H1 (cell line): ENCODE results near the gene THADA. TPM values are rescaled to one million over a fixed set of nuclear protein-coding genes. Genes with fewer than 3 reads are reported as not detected.

Source experiments
- CTCF ChIA-PET: fragments of 300-600 bp; sonication (Branson Sonifier 250); formaldehyde crosslinking; loops from one replicate; lab custom pipeline; 2021; ENCODE audit not compliant: partially characterized antibody; lab: Charles Lee
- POLR2A ChIA-PET: fragments of 300-600 bp; sonication (Branson Sonifier 250); formaldehyde crosslinking; loops from one replicate; lab custom pipeline; 2021; ENCODE audit warnings: inconsistent platforms; ENCODE audit not compliant: partially characterized antibody; lab: Charles Lee
- DNase-seq, 2 experiments: peaks; one replicate each; pipeline versions ENCODE4 v3.0.0 to v3.0.0-alpha.2; 2010 to 2022; ENCODE audit warnings: low spot score in 2 of 2, low read depth in 1 of 2, mixed read lengths in 1 of 2
- FAIRE-seq: peaks from 2 replicates; lab custom pipeline; 2011; peaks lifted over from hg19 to GRCh38; lab: Jason Lieb, UNC
- H2AFZ ChIP-seq: 2 replicates; pipeline ENCODE4 v1.8.1; 2012; ENCODE audit warnings: low read length, inconsistent platforms
- H2AK5ac ChIP-seq: 2 replicates; pipeline ENCODE4 v1.6.1; 2013; ENCODE audit warnings: low read depth, low read length
- H2BK120ac ChIP-seq: replicated peaks from 2 replicates; pipeline ENCODE3; 2013; ENCODE audit warnings: low read depth, low read length, inconsistent platforms
- H2BK12ac ChIP-seq: 2 replicates; pipeline ENCODE4 v1.6.1; 2013; ENCODE audit warnings: low read depth, low read length
- H2BK15ac ChIP-seq: 2 replicates; pipeline ENCODE4 v1.6.1; 2013; ENCODE audit warnings: low read length
- H2BK20ac ChIP-seq: 2 replicates; pipeline ENCODE4 v1.6.1; 2013; ENCODE audit warnings: low read length
- H2BK5ac ChIP-seq: 2 replicates; pipeline ENCODE4 v1.6.1; 2013; ENCODE audit warnings: low read depth, low read length
- H3K14ac ChIP-seq: 2 replicates; pipeline ENCODE4 v1.6.1; 2013; ENCODE audit warnings: inconsistent platforms; ENCODE audit not compliant: insufficient read length
- H3K18ac ChIP-seq: 2 replicates; pipeline ENCODE4 v1.6.1; 2013; ENCODE audit warnings: low read length; ENCODE audit errors: extremely low read depth
- H3K23ac ChIP-seq: 2 replicates; pipeline ENCODE4 v1.6.1; 2013; ENCODE audit warnings: inconsistent platforms; ENCODE audit not compliant: insufficient read length
- H3K23me2 ChIP-seq: 2 replicates; pipeline ENCODE4 v1.6.1; 2013; ENCODE audit warnings: low read depth, low read length
- H3K27ac ChIP-seq: 2 replicates; pipeline ENCODE4 v1.6.1; 2011; ENCODE audit warnings: low read depth, low read length, inconsistent platforms
- H3K27me3 ChIP-seq, 4 experiments: replicated peaks in 1 of 4; 1 replicate in 1 of 4; 2 replicates in 3 of 4; pipeline versions ENCODE4 v1.6.1 to v1.8.1; 2011 to 2013; ENCODE audit warnings: low read length in 3 of 4, mild to moderate bottlenecking in 3 of 4, inconsistent platforms in 2 of 4, mixed read lengths in 2 of 4, moderate library complexity in 1 of 4; ENCODE audit not compliant: control insufficient read depth in 3 of 4, insufficient read depth in 3 of 4; ENCODE audit errors: extremely low read depth in 1 of 4
- H3K36me3 ChIP-seq, 4 experiments: 2 replicates each; pipeline versions ENCODE4 v1.6.1 to v1.8.1; 2011 to 2013; ENCODE audit warnings: mild to moderate bottlenecking in 4 of 4, low read length in 3 of 4, moderate library complexity in 2 of 4, control low read depth in 1 of 4, inconsistent platforms in 1 of 4; ENCODE audit not compliant: insufficient read depth in 4 of 4, control insufficient read depth in 2 of 4
- H3K4ac ChIP-seq: replicated peaks from 2 replicates; pipeline ENCODE3; 2013; ENCODE audit warnings: low read length, low read depth, mixed read lengths, inconsistent platforms; ENCODE audit not compliant: insufficient read length
- H3K4me1 ChIP-seq, 4 experiments: replicated peaks in 1 of 4; 1 replicate in 1 of 4; 2 replicates in 3 of 4; pipeline versions ENCODE4 v1.6.1 to v1.8.1; 2011 to 2013; ENCODE audit warnings: low read length in 3 of 4, inconsistent platforms in 2 of 4, mixed read lengths in 1 of 4; ENCODE audit not compliant: insufficient read depth in 4 of 4, control insufficient read depth in 3 of 4
- H3K4me2 ChIP-seq, 2 experiments: 2 replicates each; pipeline versions ENCODE4 v1.6.1 to v1.8.1; 2011 to 2013; ENCODE audit warnings: low read depth in 2 of 2, low read length in 2 of 2, control low read depth in 1 of 2, inconsistent platforms in 1 of 2, mild to moderate bottlenecking in 1 of 2; ENCODE audit not compliant: insufficient read depth in 1 of 2
- H3K4me3 ChIP-seq, 4 experiments: fragments of 200-600, 300-600 bp in 1 of 4; sonication (generic), shearing (Covaris generic), sonication (Bioruptor Twin) in 1 of 4; 2 replicates each; pipeline versions ENCODE4 v1.5.1 to v1.8.1; 2011 to 2016; ENCODE audit warnings: low read length in 4 of 4, low read depth in 3 of 4, control low read depth in 2 of 4, inconsistent platforms in 2 of 4, mild to moderate bottlenecking in 2 of 4, mixed read lengths in 1 of 4, moderate library complexity in 1 of 4; ENCODE audit not compliant: insufficient read depth in 2 of 4; ENCODE audit errors: extremely low read depth in 1 of 4
- H3K56ac ChIP-seq: replicated peaks from 2 replicates; pipeline ENCODE3; 2013; ENCODE audit warnings: low read depth, mild to moderate bottlenecking, mixed read lengths, low read length, inconsistent platforms; ENCODE audit not compliant: insufficient read length
- H3K79me1 ChIP-seq: 2 replicates; pipeline ENCODE4 v1.6.1; 2013; ENCODE audit warnings: low read depth, low read length, control low read depth
- H3K79me2 ChIP-seq, 2 experiments: 2 replicates each; pipeline versions ENCODE4 v1.6.1 to v1.8.1; 2012 to 2013; ENCODE audit warnings: low read length in 2 of 2, mild to moderate bottlenecking in 2 of 2, inconsistent platforms in 1 of 2; ENCODE audit not compliant: insufficient read depth in 2 of 2, control insufficient read depth in 1 of 2
- H3K9ac ChIP-seq, 4 experiments: replicated peaks in 1 of 4; 1 replicate in 1 of 4; 2 replicates in 3 of 4; pipeline versions ENCODE4 v1.6.1 to v1.8.1; 2011 to 2013; ENCODE audit warnings: low read depth in 3 of 4, low read length in 3 of 4, control low read depth in 2 of 4, mild to moderate bottlenecking in 2 of 4, moderate library complexity in 2 of 4, inconsistent platforms in 1 of 4; ENCODE audit errors: extremely low read depth in 1 of 4
- H3K9me3 ChIP-seq, 2 experiments: 2 replicates each; pipeline versions ENCODE4 v1.6.1 to v1.8.1; 2012 to 2013; ENCODE audit warnings: mild to moderate bottlenecking in 2 of 2, moderate library complexity in 2 of 2, control low read depth in 1 of 2, inconsistent platforms in 1 of 2, low read depth in 1 of 2, low read length in 1 of 2, mixed read lengths in 1 of 2; ENCODE audit not compliant: insufficient read depth in 2 of 2
- H4K20me1 ChIP-seq, 2 experiments: replicated peaks in 1 of 2; 2 replicates each; pipeline versions ENCODE3 to v1.8.1; 2011 to 2013; ENCODE audit warnings: inconsistent platforms in 2 of 2, low read length in 2 of 2, mild to moderate bottlenecking in 1 of 2; ENCODE audit not compliant: insufficient read depth in 2 of 2, control insufficient read depth in 1 of 2
- H4K5ac ChIP-seq: 2 replicates; pipeline ENCODE4 v1.6.1; 2013; ENCODE audit warnings: low read length, low read depth, mixed read lengths, inconsistent platforms; ENCODE audit not compliant: insufficient read length
- H4K8ac ChIP-seq: 2 replicates; pipeline ENCODE4 v1.8.0; 2013; ENCODE audit warnings: mild to moderate bottlenecking, moderate library complexity, low read length, inconsistent platforms; ENCODE audit not compliant: insufficient read depth; ENCODE audit errors: extremely low read depth
- H4K91ac ChIP-seq: replicated peaks from 2 replicates; pipeline ENCODE3; 2013; ENCODE audit warnings: low read length, mixed read lengths, inconsistent platforms; ENCODE audit not compliant: insufficient read length
- ASH2L ChIP-seq: fragments of 200-600, 300-600 bp; sonication (generic); IDR thresholded peaks from one replicate; pipeline ENCODE4 v1.7.1; 2017; ENCODE audit warnings: low read length
- CTCF ChIP-seq, 3 experiments: IDR thresholded peaks; 1 replicate in 2 of 3; 2 replicates in 1 of 3; pipeline versions ENCODE4 v1.5.1 to v1.6.1; 2011; ENCODE audit warnings: low read length in 3 of 3, mild to moderate bottlenecking in 3 of 3, inconsistent platforms in 2 of 3, low read depth in 1 of 3, moderate library complexity in 1 of 3; ENCODE audit not compliant: insufficient read depth in 1 of 3; ENCODE audit errors: control extremely low read depth in 1 of 3
- HDAC6 ChIP-seq: IDR thresholded peaks from one replicate; pipeline ENCODE4 v1.7.1; 2012; ENCODE audit warnings: low read depth, mild to moderate bottlenecking, inconsistent platforms, low read length, moderate library complexity
- WGBS, 2 experiments: shearing (Covaris generic) in 1 of 2; methylation state at CpG; one replicate each; pipeline versions ENCODE4 v1.1.6 to v1.1.7; 2013 to 2015; ENCODE audit warnings: low lambda C conversion rate in 2 of 2, mixed read lengths in 2 of 2, inconsistent platforms in 1 of 2, low coverage in 1 of 2, missing lambda C conversion rate in 1 of 2; ENCODE audit not compliant: insufficient replicate concordance in 2 of 2, insufficient coverage in 1 of 2, insufficient read length in 1 of 2; ENCODE audit errors: extremely low coverage in 1 of 2, missing lambda C conversion rate in 1 of 2; 5-methylcytosine and 5-hydroxymethylcytosine counted together
- polyA plus RNA-seq, 7 experiments: library from polyadenylated mRNA; depleted of rRNA in 3 of 7; stranded (reverse) in 5 of 7; unstranded in 2 of 7; fragments of >200 nt in 5 of 7; fragments of 200-250 nt in 2 of 7; gene quantifications; 1 replicate in 5 of 7; 2 replicates in 1 of 7; 4 replicates in 1 of 7; pipeline versions ENCODE4 v1.2.1 to v1.2.3, GENCODE V29; 2011 to 2013; ENCODE audit warnings: missing spikeins in 2 of 7, mixed read lengths in 2 of 7
- total RNA-seq: library from RNA; stranded (reverse); fragmentation: NEBNext Ultra II Directional; extraction: Animal tissue kit (Norgen Biotek cat#: 25700); gene quantifications from 2 replicates; pipeline ENCODE4 v1.2.1, GENCODE V29; 2021

Gene THADA
- total and polyA plus RNA-seq, 2 of the 8 experiments (the other 6 are each of a cell fraction or from before 2014, with no cell fraction given), result 22.4 to 26.8 TPM

- H3K4me1 ChIP-seq, result no peaks in the 10 kb centered on the region
- ChIA-PET CTCF (interaction anchor here (0.6 to 2.2 kb wide), 5 partner anchors 10 to 1854 kb away, joined by 3 to 13 read pairs (median 3); no protein-coding TSS in a partner anchor), POLR2A (interaction anchor here (0.6 kb wide), 1 partner anchor 177 kb away, joined by 3 read pairs; no protein-coding TSS in a partner anchor)
- H3K4me2 ChIP-seq, result no peak overlapping the region
- no peak overlapping the region for H2BK15ac ChIP-seq
- no peak overlapping the region for H3K14ac ChIP-seq
- no peak overlapping the region for H2BK120ac ChIP-seq
- no peaks in the 10 kb centered on the region for H3K27me3 ChIP-seq
- no peak overlapping the region for H4K5ac ChIP-seq
- H2AK5ac ChIP-seq, result no peak overlapping the region
- no peak overlapping the region for H3K23ac ChIP-seq
- H3K9ac ChIP-seq, result no peak overlapping the region
- WGBS, 2 experiments, result 89% methylated on average over 5 of the region's 5 CpGs; no CpG with 5 or more reads in 1 of the 2 experiments
- H3K9me3 ChIP-seq, result no peaks in the 10 kb centered on the region
- H3K23me2 ChIP-seq, result no peaks in the 10 kb centered on the region; the same call in 1 of the 2 replicates
- no peaks in the 10 kb centered on the region for H3K36me3 ChIP-seq
- no peak for FAIRE-seq
- H3K79me2 ChIP-seq, result no peaks in the 10 kb centered on the region
- no peak overlapping the region for H3K27ac ChIP-seq
- H4K20me1 ChIP-seq, result no peaks in the 10 kb centered on the region
- no peak overlapping the region for H2BK20ac ChIP-seq
- H4K8ac ChIP-seq, result no peak overlapping the region
- H3K56ac ChIP-seq, result no peak overlapping the region
- no peak overlapping the region for H4K91ac ChIP-seq
- no peak overlapping the region for H3K18ac ChIP-seq
- H2AFZ ChIP-seq, result no peak overlapping the region
- no peaks in the 10 kb centered on the region for H3K79me1 ChIP-seq
- no peak overlapping the region for H3K4me3 ChIP-seq
- H2BK12ac ChIP-seq, result no peak overlapping the region
- no peak for DNase-seq
- H3K4ac ChIP-seq, result no peak overlapping the region
- no peak overlapping the region for H2BK5ac ChIP-seq
- TF ChIP-seq ASH2L, result no peak
- TF ChIP-seq CTCF (IDR thresholded peaks at IDR 0.05; ENCODE audit: control extremely low read depth in 1 of 3, insufficient read depth in 1 of 3, low read depth in 1 of 3, low read length in 3 of 3), result no peak
- TF ChIP-seq HDAC6, result no peak
These were observed 140.5 kb downstream of the THADA start for GRCh38 chr2:43455296-43455695.
